IMR-90 (cell line): ENCODE data around the gene HSF2BP. TPM values are rescaled to one million over a fixed set of nuclear protein-coding genes. Genes with fewer than 3 reads are reported as not detected.
"Not testable (repeated sequence)": the region's sequence is repeated elsewhere in the genome, so short reads cannot be mapped to it uniquely, and the experiment has no call there.

Experiments
- ATAC-seq: fragments of 200-7000 bp; cut with Tn5 transposase; 2 replicates; pipeline ENCODE4 v1.9.1; 2020; ENCODE audit warnings: low read depth, mild to moderate bottlenecking, moderate library complexity
- BruUV-seq: library from RNA; stranded (reverse); fragments of 400-500 nt; replicated peaks from 2 replicates; lab custom pipeline; 2021; lab: Mats Ljungman, UMichigan
- CTCF ChIA-PET: fragments of 300-600 bp; formaldehyde crosslinking; extraction: SDS; loops from one replicate; lab custom pipeline; 2021; ENCODE audit warnings: antibody characterized with exemption; lab: Yijun Ruan, JAX
- POLR2A ChIA-PET: fragments of 300-600 bp; sonication (Branson Sonifier 250); formaldehyde crosslinking; loops from one replicate; lab custom pipeline; 2022; ENCODE audit warnings: antibody characterized with exemption; ENCODE audit not compliant: unreplicated experiment; lab: Charles Lee
- DNase-seq: peaks from one replicate; pipeline ENCODE4 v3.0.0; 2013
- H2AFZ ChIP-seq: replicated peaks from 2 replicates; pipeline ENCODE3; 2013; ENCODE audit warnings: low read length, mild to moderate bottlenecking; ENCODE audit not compliant: poor library complexity
- H2AK5ac ChIP-seq: 2 replicates; pipeline ENCODE4 v1.6.1; 2013; ENCODE audit warnings: low read depth, low read length, inconsistent platforms
- H2AK9ac ChIP-seq: replicated peaks from 2 replicates; pipeline ENCODE3; 2013; ENCODE audit warnings: mild to moderate bottlenecking, low read depth, low read length, moderate library complexity; ENCODE audit not compliant: poor library complexity
- H2BK120ac ChIP-seq: 2 replicates; pipeline ENCODE4 v1.6.1; 2013; ENCODE audit warnings: low read depth, low read length, inconsistent platforms
- H2BK15ac ChIP-seq: 3 replicates; pipeline ENCODE4 v1.6.1; 2013; ENCODE audit warnings: low read depth, low read length, inconsistent platforms
- H2BK20ac ChIP-seq: 2 replicates; pipeline ENCODE4 v1.6.1; 2013; ENCODE audit warnings: low read depth, mild to moderate bottlenecking, inconsistent platforms, low read length, moderate library complexity
- H2BK5ac ChIP-seq: 2 replicates; pipeline ENCODE4 v1.6.1; 2013; ENCODE audit warnings: mild to moderate bottlenecking, low read depth, low read length, inconsistent platforms; ENCODE audit not compliant: poor library complexity, severe bottlenecking
- H3K14ac ChIP-seq: replicated peaks from 2 replicates; pipeline ENCODE4 v1.6.1; 2013; ENCODE audit warnings: low read depth, low read length, inconsistent platforms
- H3K18ac ChIP-seq: 2 replicates; pipeline ENCODE4 v1.6.1; 2013; ENCODE audit warnings: low read depth, low read length, control low read depth
- H3K23ac ChIP-seq: 2 replicates; pipeline ENCODE4 v1.6.1; 2013; ENCODE audit warnings: low read depth, low read length, inconsistent platforms
- H3K27ac ChIP-seq: 2 replicates; pipeline ENCODE4 v1.5.1; 2013; ENCODE audit warnings: mild to moderate bottlenecking, control low read depth, low read length; ENCODE audit not compliant: insufficient read depth
- H3K27me3 ChIP-seq: 2 replicates; pipeline ENCODE4 v1.6.1; 2013; ENCODE audit warnings: low read length; ENCODE audit not compliant: control insufficient read depth, insufficient read depth
- H3K36me3 ChIP-seq: 2 replicates; pipeline ENCODE4 v1.6.1; 2013; ENCODE audit warnings: low read length, mixed read lengths; ENCODE audit not compliant: control insufficient read depth, insufficient read depth
- H3K4ac ChIP-seq: 2 replicates; pipeline ENCODE4 v1.6.1; 2013; ENCODE audit warnings: low read depth, low read length, inconsistent platforms
- H3K4me1 ChIP-seq: 2 replicates; pipeline ENCODE4 v1.6.1; 2013; ENCODE audit warnings: low read length, mixed read lengths; ENCODE audit not compliant: control insufficient read depth, insufficient read depth
- H3K4me2 ChIP-seq: 2 replicates; pipeline ENCODE4 v1.6.1; 2013; ENCODE audit warnings: low read depth, mild to moderate bottlenecking, control low read depth, low read length, moderate library complexity
- H3K4me3 ChIP-seq: 2 replicates; pipeline ENCODE4 v1.5.1; 2013; ENCODE audit warnings: low read depth, mild to moderate bottlenecking, control low read depth, low read length, moderate library complexity; ENCODE audit not compliant: insufficient read depth
- H3K56ac ChIP-seq: 2 replicates; pipeline ENCODE4 v1.6.1; 2013; ENCODE audit warnings: low read length, inconsistent platforms; ENCODE audit not compliant: insufficient read depth; ENCODE audit errors: extremely low read depth
- H3K79me1 ChIP-seq, 2 experiments: 2 replicates each; pipeline ENCODE4 v1.6.1; 2013; ENCODE audit warnings: low read length in 2 of 2, inconsistent platforms in 1 of 2, low read depth in 1 of 2
- H3K9ac ChIP-seq: 2 replicates; pipeline ENCODE4 v1.6.1; 2013; ENCODE audit warnings: low read depth, low read length, control low read depth
- H3K9me1 ChIP-seq: 2 replicates; pipeline ENCODE4 v1.6.1; 2013; ENCODE audit warnings: low read length, inconsistent platforms; ENCODE audit not compliant: insufficient read depth
- H3K9me3 ChIP-seq: 2 replicates; pipeline ENCODE4 v1.6.1; 2013; ENCODE audit warnings: low read length; ENCODE audit not compliant: control insufficient read depth, insufficient read depth
- H4K20me1 ChIP-seq: 2 replicates; pipeline ENCODE4 v1.6.1; 2013; ENCODE audit warnings: low read length, inconsistent platforms; ENCODE audit not compliant: insufficient read depth
- H4K5ac ChIP-seq: 2 replicates; pipeline ENCODE4 v1.6.1; 2013; ENCODE audit warnings: mild to moderate bottlenecking, low read depth, low read length, control low read depth
- H4K8ac ChIP-seq, 2 experiments: 2 replicates each; pipeline ENCODE4 v1.6.1; 2013; ENCODE audit warnings: low read depth in 2 of 2, low read length in 2 of 2, control low read depth in 1 of 2, inconsistent platforms in 1 of 2
- H4K91ac ChIP-seq: 2 replicates; pipeline ENCODE4 v1.6.1; 2013; ENCODE audit warnings: low read depth, low read length, inconsistent platforms; ENCODE audit not compliant: insufficient read depth
- WGBS, 2 experiments: methylation state at CpG; one replicate each; pipeline versions ENCODE4 v1.1.5 to v1.1.7; 2013; ENCODE audit warnings: missing lambda C conversion rate in 2 of 2; ENCODE audit not compliant: insufficient read length in 1 of 2; ENCODE audit errors: extremely low coverage in 2 of 2; 5-methylcytosine and 5-hydroxymethylcytosine counted together
- dilution Hi-C: fragments of 300-500 bp; cut with HindIII; formaldehyde crosslinking; loops from one replicate; pipeline ENCODE4 v1.14.3; 2018; ENCODE audit warnings: low sequenced_read_pairs; ENCODE audit not compliant: unreplicated experiment
- in situ Hi-C: fragments of 300-500 bp; cut with MboI; formaldehyde crosslinking; loops from 3 replicates; pipeline ENCODE4 v1.14.3; 2019; ENCODE audit warnings: low sequenced_read_pairs, inconsistent platforms, mixed read lengths
- intact Hi-C: fragments of 100-400 bp; cut with micrococcal nuclease; formaldehyde crosslinking; loops from 2 replicates; pipeline ENCODE4 v1.10.0; 2022
- polyA plus RNA-seq, 3 experiments: library from polyadenylated mRNA; depleted of rRNA; stranded (reverse); fragments of >200 nt; gene quantifications; 2 replicates each; pipeline ENCODE4 v1.2.3, GENCODE V29; 2012; ENCODE audit warnings: low replicate concordance in 1 of 3
- total RNA-seq: library from RNA; depleted of rRNA; stranded (reverse); fragments of >200 nt; gene quantifications from 2 replicates; pipeline ENCODE4 v1.2.3, GENCODE V29; 2012

Gene HSF2BP
- total and polyA plus RNA-seq, 2 of the 4 experiments (the other 2 are of a cell fraction), result 0.87 to 0.90 TPM

GRCh38 chr21:43616861-43617260, 42.4 kb downstream of the HSF2BP start:
- H2AFZ ChIP-seq, CTCF ChIA-PET, BruUV-seq, H4K8ac ChIP-seq, H4K20me1 ChIP-seq, H3K4me2 ChIP-seq, H3K79me1 ChIP-seq, H3K18ac ChIP-seq, intact Hi-C loops, H3K4me3 ChIP-seq, POLR2A ChIA-PET, H2BK5ac ChIP-seq, H3K27me3 ChIP-seq, H2BK120ac ChIP-seq, DNase-seq, H3K9me3 ChIP-seq, H2AK9ac ChIP-seq, H3K56ac ChIP-seq, H3K4ac ChIP-seq, H3K27ac ChIP-seq, H3K23ac ChIP-seq, in situ Hi-C loops, ATAC-seq, H2AK5ac ChIP-seq, H4K5ac ChIP-seq, H3K9ac ChIP-seq, H3K9me1 ChIP-seq, H4K91ac ChIP-seq, H3K36me3 ChIP-seq, dilution Hi-C loops, H2BK15ac ChIP-seq, H3K14ac ChIP-seq, H2BK20ac ChIP-seq: not testable (repeated sequence)
- peaks cover 10% of the 10 kb centered on the region for H3K4me1 ChIP-seq
- WGBS, 2 experiments, result no CpG with 5 or more reads among the region's 3 CpGs
